HG02642 (cell line): ENCODE results near the gene DESI1.
"Not testable (repeated sequence)": the region's sequence is repeated elsewhere in the genome, so short reads cannot be mapped to it uniquely, and the experiment has no call there.

Experiments
- ATAC-seq: cut with Tn5 transposase; IDR thresholded peaks from one replicate; pipeline ENCODE4 v1.9.1; 2021; ENCODE audit warnings: mild to moderate bottlenecking; ENCODE audit not compliant: unreplicated experiment, poor library complexity

Gene DESI1

DNA sequence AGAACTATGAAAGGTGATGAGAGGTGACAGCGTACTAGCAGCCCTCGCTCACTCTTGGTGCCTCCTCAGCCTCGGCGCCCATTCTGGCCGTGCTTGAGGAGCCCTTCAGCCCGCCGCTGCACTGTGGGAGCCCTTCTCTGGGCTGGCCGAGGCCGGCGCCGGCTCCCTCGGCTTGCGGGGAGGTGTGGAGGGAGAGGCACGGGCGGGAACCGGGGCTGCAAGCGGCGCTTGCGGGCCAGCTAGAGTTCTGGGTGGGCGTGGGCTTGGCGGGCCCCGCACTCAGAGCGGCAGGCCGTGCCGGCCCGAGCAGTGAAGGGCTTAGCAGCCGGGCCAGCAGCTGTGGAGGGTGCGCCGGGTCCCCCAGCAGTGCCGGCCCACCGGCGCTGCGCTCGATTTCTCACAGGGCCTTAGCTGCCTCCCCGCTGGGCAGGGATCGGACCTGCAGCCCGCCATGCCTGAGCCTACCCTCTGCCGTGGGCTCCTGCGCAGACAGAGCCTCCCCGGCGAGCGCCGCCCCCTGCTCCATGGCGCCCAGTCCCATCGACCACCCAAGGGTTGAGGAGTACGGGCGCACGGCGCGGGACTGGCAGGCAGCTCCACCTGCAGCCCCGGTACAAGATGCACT lies 27.4 kb downstream of the DESI1 start:
- not testable (repeated sequence) for ATAC-seq

DNA sequence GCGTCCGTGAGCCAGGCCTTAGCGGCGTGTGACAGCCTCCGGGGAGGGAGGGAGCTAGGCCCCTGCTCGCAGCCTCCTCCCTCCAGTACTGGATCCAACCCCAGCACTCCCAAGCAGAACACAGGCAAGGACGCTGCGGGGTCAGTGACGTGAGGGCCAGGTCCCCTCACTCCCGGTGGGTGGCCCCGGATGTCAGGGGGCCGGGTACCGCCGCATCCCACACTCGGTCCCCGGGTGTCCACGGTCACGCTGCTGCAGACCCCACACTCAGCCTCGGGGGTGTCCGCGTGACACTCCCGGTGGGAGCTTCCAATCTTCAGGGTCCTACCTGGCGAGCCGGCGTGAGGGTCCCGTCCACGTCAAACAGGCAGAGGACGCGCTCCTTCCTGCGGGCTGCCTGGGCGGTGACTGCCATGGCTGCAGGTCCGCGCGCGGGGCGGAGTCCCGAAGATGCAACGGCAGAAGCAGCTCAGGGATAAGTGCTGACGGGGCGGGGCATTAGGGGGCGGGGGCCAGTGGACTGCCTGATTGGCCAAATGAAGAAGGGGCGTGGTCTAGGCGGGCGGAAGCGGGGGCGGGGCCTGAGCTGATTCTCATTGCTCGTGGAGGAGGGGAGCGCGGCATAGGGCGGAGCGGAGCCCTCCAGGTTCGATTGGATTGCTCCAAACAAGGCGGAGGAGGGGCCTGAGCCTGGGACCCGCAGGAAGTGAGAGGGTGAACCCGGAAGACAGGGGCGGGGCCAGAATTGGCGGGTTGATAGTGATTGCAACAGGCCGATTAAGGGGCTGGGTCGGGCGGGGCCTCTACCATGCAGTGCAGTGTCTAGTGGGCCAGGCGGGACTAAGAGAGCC lies 31.2 kb downstream of the DESI1 start, which contains the start of gene PMM1:
Gene PMM1 (minus strand): TSS at position 450 of the 851 bp plus-strand sequence. CDS start 35 bp downstream, at position 415.
- ATAC-seq, result peak; percentile 89

DNA sequence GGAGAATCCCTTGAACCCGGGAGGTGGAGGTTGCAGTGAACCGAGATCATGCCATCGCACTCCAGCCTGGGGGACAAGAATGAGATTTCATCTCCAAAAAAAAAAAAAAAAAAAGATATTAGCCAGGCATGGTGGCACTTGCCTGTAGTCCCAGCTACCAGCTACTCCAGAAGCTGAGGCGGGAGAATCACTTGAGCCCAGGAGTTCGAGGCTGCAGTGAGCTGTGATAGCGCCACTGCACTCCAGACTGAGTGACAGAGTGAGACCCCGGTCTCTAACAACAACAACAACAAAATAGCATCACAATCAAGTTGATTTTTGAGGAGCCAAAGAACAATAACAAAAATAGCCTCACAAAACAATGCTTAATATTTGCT lies 33.5 kb downstream of the DESI1 start:
- no peak for ATAC-seq

DNA sequence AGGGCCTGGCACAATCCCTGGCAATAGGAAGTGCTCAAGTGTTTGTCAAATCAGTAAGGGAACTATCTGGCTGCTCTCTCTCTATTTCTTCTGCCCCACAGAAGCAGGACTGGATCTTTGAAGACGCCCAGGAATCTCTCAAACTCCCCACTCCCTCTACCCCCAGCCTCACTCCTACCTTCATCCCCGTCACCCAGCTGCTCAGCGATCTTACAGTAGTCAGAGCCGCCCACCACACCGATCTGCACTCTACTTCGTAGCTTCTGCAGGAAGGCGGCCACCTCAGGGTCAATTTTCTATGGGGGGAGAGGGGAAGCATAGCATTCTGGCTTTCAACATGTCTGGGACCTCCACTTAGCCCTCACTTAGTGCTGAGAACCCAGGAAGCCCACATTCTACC lies 34.9 kb downstream of the DESI1 start:
- no peak for ATAC-seq

- ATAC-seq, result no peak
These were observed 36.0 kb downstream of the DESI1 start for GRCh38 chr22:41584881-41585280.

DNA sequence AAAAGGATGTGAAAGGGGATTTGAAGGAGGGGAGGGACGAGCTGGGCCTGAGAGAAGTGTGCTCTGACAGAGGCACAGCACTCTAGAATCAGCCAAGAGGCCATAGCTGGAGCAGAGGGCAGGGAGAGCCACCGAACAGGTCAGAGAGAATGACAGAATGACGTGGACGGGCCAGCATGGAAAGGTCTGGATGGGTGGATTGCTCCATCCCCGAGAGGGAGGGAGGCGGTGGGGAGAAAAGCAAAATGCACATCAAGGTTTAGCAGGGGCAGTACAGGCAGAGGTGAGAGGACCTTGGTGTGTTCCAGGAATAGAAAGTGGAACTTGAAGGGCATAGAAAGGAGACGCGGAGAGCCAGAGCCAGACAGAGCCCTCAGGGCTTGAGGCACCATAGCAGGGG lies 38.1 kb downstream of the DESI1 start:
- ATAC-seq, result no peak

GRCh38 chr22:41579997-41580355 lies 40.9 kb downstream of the DESI1 start:
- no peak for ATAC-seq

- ATAC-seq, result no peak
These were observed 41.4 kb downstream of the DESI1 start for GRCh38 chr22:41579297-41579996.

DNA sequence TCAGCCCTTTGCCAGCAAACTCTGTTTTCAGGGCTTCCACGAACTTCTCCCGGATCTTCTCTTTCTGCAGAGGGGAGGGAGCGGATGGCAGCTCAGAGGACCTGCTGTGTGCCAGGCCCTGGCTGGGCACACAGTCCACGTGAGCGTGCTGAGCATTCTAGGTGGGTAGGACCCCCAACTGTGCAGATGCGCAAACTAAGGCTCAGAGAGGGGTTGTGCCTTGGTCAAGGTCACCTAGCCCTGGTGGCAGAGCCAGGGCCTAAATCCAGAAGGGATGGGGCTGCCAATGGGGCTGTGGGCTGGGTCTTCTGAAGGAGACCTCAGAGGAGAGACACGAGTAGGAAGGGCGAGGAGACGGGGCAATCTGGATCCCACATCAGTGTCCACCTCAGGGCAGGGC lies 42.0 kb downstream of the DESI1 start:
- no peak for ATAC-seq

- ATAC-seq, result no peak
These were observed 42.7 kb downstream of the DESI1 start for GRCh38 chr22:41578114-41578513.

DNA sequence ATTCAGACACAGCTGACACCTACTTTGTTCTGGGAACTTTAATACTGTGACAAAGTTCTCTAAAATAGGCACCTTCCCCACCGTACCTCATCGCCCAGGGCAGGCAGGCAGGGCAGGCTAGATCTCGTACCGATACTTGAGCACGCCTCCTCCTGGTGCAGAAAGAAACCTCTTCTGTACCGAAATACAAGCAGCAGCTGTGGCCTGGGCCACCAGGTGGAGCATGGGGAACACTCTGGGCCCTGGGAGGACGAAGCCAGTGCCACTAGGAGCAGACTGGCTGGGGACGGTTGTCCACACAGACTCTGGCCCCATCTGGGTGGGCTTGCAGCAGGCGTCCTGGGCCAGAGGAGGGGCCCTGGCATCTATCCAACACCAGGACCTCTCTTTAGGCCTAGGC lies 44.0 kb downstream of the DESI1 start:
- no peak for ATAC-seq

GRCh38 chr22:41575533-41575932 lies 45.3 kb downstream of the DESI1 start:
- ATAC-seq, result no peak

DNA sequence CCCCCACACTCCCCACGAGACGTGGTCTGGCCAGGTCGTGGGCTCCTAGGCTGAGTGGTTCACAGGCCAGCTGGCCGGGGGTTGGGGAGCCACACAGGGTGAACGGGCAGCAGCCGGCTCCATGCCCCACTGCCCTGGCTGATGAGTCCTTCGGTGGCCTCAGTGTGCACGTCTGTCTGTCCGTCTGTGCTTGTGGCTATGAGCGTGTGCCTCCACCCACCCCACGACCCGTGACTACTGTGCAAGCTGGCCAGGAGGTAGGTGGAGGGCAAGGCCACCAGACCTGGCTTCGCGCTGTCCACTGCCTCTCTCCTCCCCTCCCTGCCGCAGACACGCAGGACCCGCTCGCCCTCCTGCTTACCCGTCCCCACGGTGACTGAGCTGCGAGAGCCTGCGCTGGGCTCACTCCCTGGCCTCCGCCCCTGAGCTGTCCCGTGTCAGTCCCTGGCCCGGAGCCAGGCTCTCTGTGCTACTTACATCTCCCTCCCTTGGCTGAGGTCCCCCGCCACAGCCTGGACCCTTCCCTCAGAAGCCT lies 45.9 kb downstream of the DESI1 start:
- no peak for ATAC-seq

DNA sequence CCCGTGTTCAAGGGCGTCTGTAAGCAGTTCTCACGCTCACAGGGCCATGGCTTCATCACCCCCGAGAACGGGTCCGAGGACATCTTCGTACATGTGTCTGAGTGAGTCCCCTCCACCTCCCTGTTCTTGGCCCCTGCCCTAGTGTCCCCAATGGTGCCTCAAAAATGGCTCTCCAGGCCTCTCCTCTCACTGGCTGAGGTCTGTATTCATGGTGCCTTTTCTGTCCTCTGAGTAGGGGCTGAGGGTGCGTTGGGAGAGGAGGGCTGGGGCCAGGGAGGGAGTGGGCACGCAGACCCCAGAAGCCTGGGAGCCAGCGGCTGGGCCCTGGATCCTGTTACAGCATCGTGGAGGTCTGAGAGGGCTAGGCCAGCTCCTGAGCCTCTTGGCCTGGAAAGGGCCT lies 47.2 kb downstream of the DESI1 start:
- no peak for ATAC-seq

GRCh38 chr22:41572305-41572704 lies 48.5 kb downstream of the DESI1 start:
- ATAC-seq, result not testable (repeated sequence)

GRCh38 chr22:41571786-41572185 lies 49.1 kb downstream of the DESI1 start:
- no peak for ATAC-seq

- ATAC-seq, result no peak
These were observed 50.6 kb downstream of the DESI1 start for GRCh38 chr22:41570221-41570620.

GRCh38 chr22:41568811-41569210 lies 52.0 kb downstream of the DESI1 start:
- ATAC-seq, result no peak

GRCh38 chr22:41567512-41567768 lies 53.4 kb downstream of the DESI1 start:
- no peak for ATAC-seq

DNA sequence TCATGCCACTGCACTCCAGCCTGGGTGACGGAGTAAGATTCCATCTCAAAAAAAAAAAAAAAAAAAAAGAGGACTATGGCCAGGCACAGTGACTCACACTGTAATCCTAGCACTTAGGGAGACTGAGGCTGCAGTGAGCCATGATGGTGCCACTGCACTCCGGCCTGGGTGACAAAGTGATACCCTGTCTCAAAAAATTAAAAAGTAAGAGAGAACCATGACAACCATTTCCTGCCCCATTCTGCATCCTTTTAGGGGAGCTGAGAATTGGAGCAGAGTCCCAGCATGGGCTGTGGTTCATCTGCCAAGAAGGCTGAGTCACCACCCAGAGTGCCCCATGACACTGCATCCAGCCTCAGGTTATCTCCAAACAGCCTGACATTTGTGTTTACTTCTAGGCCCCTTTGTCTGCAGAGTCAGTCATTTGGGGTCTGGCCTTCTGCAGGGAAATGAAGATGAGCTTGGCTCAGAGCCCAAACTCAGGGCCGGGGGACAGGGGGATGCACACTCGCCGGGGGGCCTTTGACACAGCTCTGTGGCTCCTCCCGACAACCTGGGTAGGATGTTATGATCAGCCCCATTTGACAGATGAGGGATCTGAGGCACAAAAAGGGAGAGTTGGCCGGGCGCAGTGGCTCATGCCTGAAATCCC lies 55.3 kb downstream of the DESI1 start:
- no peak for ATAC-seq

- ATAC-seq, result no peak
These were observed 56.3 kb downstream of the DESI1 start for GRCh38 chr22:41564563-41564962.
